Right lobe of liver (tissue), 4 donors: ENCODE results near the gene TOR2A.

ENCODE experiments used
- CTCF ChIP-seq, 4 donors: fragments of 200-600 bp in 3 of 4; fragments of 450-650 bp in 1 of 4; IDR thresholded peaks; one replicate each; pipeline versions ENCODE4 v1.5.1 to v1.8.0; 2016 to 2022; ENCODE audit warnings: antibody characterized with exemption in 4 of 4, mild to moderate bottlenecking in 2 of 4
- POLR2A ChIP-seq: fragments of 450-650 bp; IDR thresholded peaks from one replicate; pipeline ENCODE4 v1.6.1; 2017; ENCODE audit warnings: antibody characterized with exemption, mild to moderate bottlenecking
- donor health status: DM: no; HTN: no; CAD: no.
- donor health status: DM: no; HTN: no; CAD: no.
- donor health status: DM: no; HTN: yes; CAD: no.

GRCh38 chr9:127711831-127712274 lies 23.2 kb downstream of the TOR2A start:
- TF ChIP-seq CTCF (IDR thresholded peaks at IDR 0.05) (no peak), POLR2A (no peak)
